ENCODE results near the gene UBE2S. TPM values are rescaled to one million over a fixed set of nuclear protein-coding genes. Genes with fewer than 3 reads are reported as not detected.
"Not testable (repeated sequence)": the region's sequence is repeated elsewhere in the genome, so short reads cannot be mapped to it uniquely, and the experiment has no call there.

Gene UBE2S
- 383 and 458 TPM in 2 replicates for total RNA-seq

GRCh38 chr19:55407550-55407799 lies at the start of gene UBE2S:
UBE2S (minus strand) TSS chr19:55407788; CDS start chr19:55407589, 199 bp downstream.
- H3K4me3 ChIP-seq (ENCODE audit: low read depth, low read length): peak within 1 kb of the TSS; percentile 86
- not testable (repeated sequence) for DNase-seq (ENCODE audit: low read depth)

- DNase-seq (ENCODE audit: low read depth): no peak
- TF ChIP-seq CTCF (conservative IDR thresholded peaks at IDR 0.05; ENCODE audit: low read depth, low read length): no peak
- no peak overlapping the region for H3K4me3 ChIP-seq (ENCODE audit: low read depth, low read length)
These were observed 48.8 kb upstream of the UBE2S start for GRCh38 chr19:55456347-55456746.

DNA sequence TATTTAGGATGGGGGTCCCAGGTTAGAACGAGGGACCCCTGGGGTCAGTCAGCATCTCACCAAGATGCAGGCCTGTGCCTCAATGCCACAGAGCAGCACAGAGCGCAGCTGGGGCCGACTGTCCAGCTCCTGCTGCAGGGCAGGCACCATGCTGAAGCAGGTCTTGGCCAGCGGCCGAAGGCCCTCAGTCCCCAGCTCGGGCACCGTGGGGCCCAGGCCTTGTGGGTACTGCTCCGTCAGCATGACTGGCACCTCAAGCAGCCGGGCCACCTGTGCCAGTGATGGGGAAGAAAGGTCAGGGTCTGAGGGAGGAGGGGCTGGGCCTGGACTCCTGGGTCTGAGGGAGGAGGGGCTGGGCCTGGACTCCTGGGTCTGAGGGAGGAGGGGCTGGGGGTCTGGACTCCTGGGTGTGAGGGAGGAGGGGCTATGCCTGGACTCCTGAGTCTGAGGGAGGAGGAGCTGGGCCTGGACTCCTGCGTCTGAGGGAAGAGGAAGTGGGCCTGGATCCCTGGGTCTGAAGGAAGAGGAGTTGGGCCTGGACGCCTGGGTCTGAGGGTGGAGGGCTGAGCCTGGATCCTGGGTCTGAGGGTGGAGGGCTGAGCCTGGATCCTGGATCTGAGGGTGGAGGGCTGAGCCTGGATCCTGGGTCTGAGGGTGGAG lies 48.1 kb upstream of the UBE2S start:
- no peak overlapping the region for H3K4me3 ChIP-seq (ENCODE audit: low read depth, low read length)
- TF ChIP-seq CTCF (conservative IDR thresholded peaks at IDR 0.05; ENCODE audit: low read depth, low read length): no peak
- DNase-seq (ENCODE audit: low read depth): no peak

DNA sequence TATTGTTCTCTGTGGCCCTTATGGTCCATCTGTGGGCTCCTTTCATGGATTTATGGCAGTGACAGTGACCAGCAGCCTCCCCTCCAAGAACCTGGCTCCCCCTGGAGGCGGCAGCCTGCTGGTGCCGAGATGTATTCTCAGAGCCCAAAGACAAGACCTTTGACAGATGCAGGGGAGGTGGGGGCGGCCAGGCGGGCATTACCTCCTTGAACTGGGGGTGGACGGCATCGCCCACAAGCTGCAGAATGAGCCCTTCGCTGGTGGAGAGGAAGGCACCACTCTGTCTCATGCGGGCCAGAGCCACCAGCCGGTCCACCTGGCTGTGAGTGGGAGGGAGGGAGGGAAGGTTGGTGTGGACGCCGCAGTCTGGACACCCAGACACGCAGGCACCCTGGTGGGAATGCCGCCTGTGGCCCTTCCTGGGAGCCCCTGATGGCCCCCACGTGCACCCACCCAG lies 47.2 kb upstream of the UBE2S start:
- DNase-seq (ENCODE audit: low read depth): no peak
- H3K4me3 ChIP-seq (ENCODE audit: low read depth, low read length): no peak overlapping the region
- TF ChIP-seq CTCF (conservative IDR thresholded peaks at IDR 0.05; ENCODE audit: low read depth, low read length): peak; percentile 79

DNA sequence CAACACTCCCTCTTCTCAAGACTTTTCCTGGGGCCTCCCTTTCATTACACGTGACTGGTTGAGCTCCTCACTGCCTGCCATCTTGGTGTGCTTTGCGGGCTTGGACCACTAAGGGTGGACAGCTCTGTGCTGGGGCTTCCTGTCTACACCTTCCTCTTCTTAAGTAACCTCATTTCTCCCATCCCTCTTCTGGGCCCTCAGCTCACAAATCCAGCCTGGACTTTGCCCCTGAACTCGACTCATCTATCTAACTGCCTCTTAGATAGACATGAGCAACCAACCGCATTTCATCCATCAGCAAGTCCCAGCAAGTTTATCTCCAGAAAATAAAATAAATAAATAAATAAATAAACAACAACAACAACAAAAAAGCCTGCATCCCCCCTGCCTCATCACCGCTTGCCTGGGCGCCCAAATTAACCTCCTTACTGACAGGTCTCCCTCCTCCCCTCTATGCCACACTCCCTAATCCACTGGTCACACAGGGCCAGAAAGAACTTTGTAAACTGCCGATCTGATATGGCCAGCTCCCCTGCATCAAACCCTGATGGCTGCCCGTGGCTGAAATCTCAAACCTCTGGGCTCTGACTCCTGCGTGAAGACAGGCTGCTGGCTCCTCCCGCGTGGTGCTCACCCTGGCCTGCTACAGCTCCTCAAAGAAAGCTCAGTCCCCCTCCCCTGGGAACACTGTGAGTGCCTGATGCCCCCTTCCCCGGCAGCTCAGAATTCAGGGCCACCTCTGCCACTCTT lies 46.1 kb upstream of the UBE2S start:
- no peak for DNase-seq (ENCODE audit: low read depth)
- no peak for TF ChIP-seq CTCF (conservative IDR thresholded peaks at IDR 0.05; ENCODE audit: low read depth, low read length)

GRCh38 chr19:55452749-55453346 lies 45.3 kb upstream of the UBE2S start:
- H3K4me3 ChIP-seq (ENCODE audit: low read depth, low read length): no peak overlapping the region
- no peak for DNase-seq (ENCODE audit: low read depth)
- no peak for TF ChIP-seq CTCF (conservative IDR thresholded peaks at IDR 0.05; ENCODE audit: low read depth, low read length)

More for the DNA sequence above, 46.1 kb upstream of the UBE2S start:
- H3K4me3 ChIP-seq (ENCODE audit: low read depth, low read length): no peak overlapping the region

DNA sequence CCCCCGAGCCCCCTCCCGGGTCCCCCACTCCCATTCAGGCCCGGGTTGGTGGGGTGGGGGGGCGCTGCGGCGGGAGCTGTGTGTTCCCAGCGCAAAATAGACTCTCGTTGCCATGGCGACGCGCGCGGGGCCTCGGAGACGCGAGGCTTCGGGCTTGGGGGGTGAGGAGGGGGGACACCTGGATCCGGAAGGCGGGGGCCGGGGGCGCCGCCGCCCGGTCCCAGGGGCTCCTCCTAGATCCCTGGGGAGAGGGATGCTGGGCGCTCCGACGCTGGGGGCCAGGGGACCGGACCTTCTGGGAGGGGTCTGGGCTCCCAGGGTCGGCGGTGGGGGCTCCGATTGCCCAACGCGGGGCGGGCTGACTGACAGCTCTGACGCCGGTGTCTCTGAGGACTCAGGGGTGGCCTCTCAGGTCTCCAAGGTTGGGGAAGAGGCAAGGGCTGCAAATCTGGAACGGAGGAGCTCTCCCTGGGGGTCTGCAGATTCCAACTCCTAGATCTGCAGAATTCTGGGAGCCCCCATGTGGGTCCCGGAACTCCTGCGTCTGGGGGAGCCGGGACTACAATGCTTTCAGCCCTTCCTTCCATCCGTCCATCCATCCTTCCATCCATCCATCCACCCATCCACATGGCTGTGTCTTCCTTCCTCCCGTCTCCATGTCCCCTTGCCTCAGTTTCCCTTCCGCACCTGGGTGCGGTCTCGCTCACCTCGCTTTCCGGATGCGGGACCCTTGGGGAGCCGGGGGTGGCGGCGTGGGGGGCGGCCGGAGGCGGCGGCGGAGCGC lies 44.6 kb upstream of the UBE2S start:
- no peak for TF ChIP-seq CTCF (conservative IDR thresholded peaks at IDR 0.05; ENCODE audit: low read depth, low read length)
- no peak for DNase-seq (ENCODE audit: low read depth)
- H3K4me3 ChIP-seq (ENCODE audit: low read depth, low read length): no peak overlapping the region

Data from epithelial cell of proximal tubule (primary cell).